A549 (cell line): Measurements from ENCODE around the gene KCNQ5.

Source experiments
- BHLHE40 ChIP-seq: IDR thresholded peaks from 2 replicates; pipeline ENCODE4 v1.6.1; 2012; ENCODE audit warnings: low read depth, low read length, inconsistent platforms
- CBX2 ChIP-seq: fragments of 200-600 bp; sonication (generic); IDR thresholded peaks from 2 replicates; pipeline ENCODE4 v1.6.1; 2016; ENCODE audit warnings: low read depth, mild to moderate bottlenecking, borderline replicate concordance
- CEBPB ChIP-seq, 2 experiments: fragments of >200 bp in 1 of 2; sonication (Bioruptor Twin) in 1 of 2; formaldehyde crosslinking in 1 of 2; IDR thresholded peaks; 2 replicates each; pipeline ENCODE4 v1.6.1; 2012 to 2016
- CTCF ChIP-seq: fragments of >200 bp; sonication (Bioruptor Twin); formaldehyde crosslinking; IDR thresholded peaks from 3 replicates; pipeline ENCODE4 v1.5.1; 2016
- EP300 ChIP-seq, 2 experiments: fragments of >200 bp; sonication (Bioruptor Twin); formaldehyde crosslinking; IDR thresholded peaks; 2 replicates in 1 of 2; 3 replicates in 1 of 2; pipeline ENCODE4 v1.6.1; 2016 to 2017
- KDM1A ChIP-seq: fragments of 200-600 bp; sonication (generic); IDR thresholded peaks from 2 replicates; pipeline ENCODE4 v1.6.1; 2016; ENCODE audit warnings: low read depth, mild to moderate bottlenecking
- MAZ ChIP-seq: fragments of 150-350 bp; IDR thresholded peaks from 2 replicates; pipeline ENCODE4 v1.6.1; 2014; ENCODE audit warnings: antibody characterized with exemption, low read depth, low read length, borderline replicate concordance
- PBX3 ChIP-seq: IDR thresholded peaks from 2 replicates; pipeline ENCODE4 v1.6.1; 2012
- POLR2A ChIP-seq: IDR thresholded peaks from 2 replicates; pipeline ENCODE4 v1.6.1; 2012; ENCODE audit warnings: mild to moderate bottlenecking, low read length
- RARB ChIP-seq: fragments of 250-450 bp; sonication (Bioruptor Pico); IDR thresholded peaks from 2 replicates; pipeline ENCODE4 v1.8.0; 2021; ENCODE audit warnings: mild to moderate bottlenecking, moderate library complexity
- RFX5 ChIP-seq: fragments of 450-650 bp; IDR thresholded peaks from 2 replicates; pipeline ENCODE4 v1.7.1; 2014; ENCODE audit warnings: antibody characterized with exemption, mild to moderate bottlenecking, moderate library complexity
- SMC3 ChIP-seq: fragments of >200 bp; sonication (Bioruptor Twin); formaldehyde crosslinking; IDR thresholded peaks from 3 replicates; pipeline ENCODE4 v1.6.1; 2018; ENCODE audit warnings: inconsistent platforms
- TF ChIP-seq, protein P1 (sequence below): fragments of 200-600 bp; sonication (generic); IDR thresholded peaks from 2 replicates; pipeline ENCODE4 v1.6.1; 2016; ENCODE audit warnings: antibody characterized with exemption, mild to moderate bottlenecking, moderate library complexity

GRCh38 chr6:73176057-73176456 is 554.2 kb downstream of the KCNQ5 start:
- TF ChIP-seq EP300 (IDR thresholded peaks at IDR 0.05) (no peak), RARB (no peak), SMC3 (no peak), CTCF (no peak), KDM1A (no peak), POLR2A (no peak), BHLHE40 (no peak), PBX3 (no peak), CEBPB (IDR thresholded peaks at IDR 0.05) (no peak), RFX5 (no peak), MAZ (no peak), CBX2 (no peak)
- TF ChIP-seq, protein P1, sequence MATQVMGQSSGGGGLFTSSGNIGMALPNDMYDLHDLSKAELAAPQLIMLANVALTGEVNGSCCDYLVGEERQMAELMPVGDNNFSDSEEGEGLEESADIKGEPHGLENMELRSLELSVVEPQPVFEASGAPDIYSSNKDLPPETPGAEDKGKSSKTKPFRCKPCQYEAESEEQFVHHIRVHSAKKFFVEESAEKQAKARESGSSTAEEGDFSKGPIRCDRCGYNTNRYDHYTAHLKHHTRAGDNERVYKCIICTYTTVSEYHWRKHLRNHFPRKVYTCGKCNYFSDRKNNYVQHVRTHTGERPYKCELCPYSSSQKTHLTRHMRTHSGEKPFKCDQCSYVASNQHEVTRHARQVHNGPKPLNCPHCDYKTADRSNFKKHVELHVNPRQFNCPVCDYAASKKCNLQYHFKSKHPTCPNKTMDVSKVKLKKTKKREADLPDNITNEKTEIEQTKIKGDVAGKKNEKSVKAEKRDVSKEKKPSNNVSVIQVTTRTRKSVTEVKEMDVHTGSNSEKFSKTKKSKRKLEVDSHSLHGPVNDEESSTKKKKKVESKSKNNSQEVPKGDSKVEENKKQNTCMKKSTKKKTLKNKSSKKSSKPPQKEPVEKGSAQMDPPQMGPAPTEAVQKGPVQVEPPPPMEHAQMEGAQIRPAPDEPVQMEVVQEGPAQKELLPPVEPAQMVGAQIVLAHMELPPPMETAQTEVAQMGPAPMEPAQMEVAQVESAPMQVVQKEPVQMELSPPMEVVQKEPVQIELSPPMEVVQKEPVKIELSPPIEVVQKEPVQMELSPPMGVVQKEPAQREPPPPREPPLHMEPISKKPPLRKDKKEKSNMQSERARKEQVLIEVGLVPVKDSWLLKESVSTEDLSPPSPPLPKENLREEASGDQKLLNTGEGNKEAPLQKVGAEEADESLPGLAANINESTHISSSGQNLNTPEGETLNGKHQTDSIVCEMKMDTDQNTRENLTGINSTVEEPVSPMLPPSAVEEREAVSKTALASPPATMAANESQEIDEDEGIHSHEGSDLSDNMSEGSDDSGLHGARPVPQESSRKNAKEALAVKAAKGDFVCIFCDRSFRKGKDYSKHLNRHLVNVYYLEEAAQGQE, result no peak
